NCI-H128 (cell line): ENCODE results near the gene PAQR6.

Experiments
- DNase-seq: peaks from one replicate; lab custom pipeline; 2025; ENCODE audit not compliant: unreplicated experiment; lab: John Stamatoyannopoulos, UW

The PAQR6 gene

DNA sequence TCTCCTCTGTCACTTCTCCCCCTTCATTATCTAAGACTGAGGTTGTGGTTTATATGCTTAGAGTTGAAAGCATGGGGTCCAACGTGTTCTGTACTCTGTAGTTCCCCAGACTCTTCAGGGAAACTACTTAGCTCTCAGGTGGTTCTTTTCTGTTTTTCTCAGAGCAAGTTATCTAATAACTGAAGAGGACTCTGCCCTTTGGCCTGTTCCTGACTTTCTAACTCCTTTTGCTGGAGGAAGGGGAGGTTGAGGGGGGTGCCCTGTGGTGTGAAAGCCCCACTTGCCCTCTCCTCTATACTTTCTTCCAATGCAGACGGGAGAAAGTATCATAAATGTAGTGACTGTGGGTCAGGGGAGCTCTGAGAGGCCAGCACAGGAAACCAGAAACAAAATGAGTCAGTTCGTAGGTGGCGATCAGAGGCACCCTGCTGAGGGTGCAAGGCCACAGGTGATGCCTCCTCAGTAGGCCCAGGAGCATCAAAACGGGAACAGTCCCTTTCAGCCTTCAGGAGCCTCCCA lies 49.0 kb downstream of the PAQR6 start:
- DNase-seq = no peak

DNA sequence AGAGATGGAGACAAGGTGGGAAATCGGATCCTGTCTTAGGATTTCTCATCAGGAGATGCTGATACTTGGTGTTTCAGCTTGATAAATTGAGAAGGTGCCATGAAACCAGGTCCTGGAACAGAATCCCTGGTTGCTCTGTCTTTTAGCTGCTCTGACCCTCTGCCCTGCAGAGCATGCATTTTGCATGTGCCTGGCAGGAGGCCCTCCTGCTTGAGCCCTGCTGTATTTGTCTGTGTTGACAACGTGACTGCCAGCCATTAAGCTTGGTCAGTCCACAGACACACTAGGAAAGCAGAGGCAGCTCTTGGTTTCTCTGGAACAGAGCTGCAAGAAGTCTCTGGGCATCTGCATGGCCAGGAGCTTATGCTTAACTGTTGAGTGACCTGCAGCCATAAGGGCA lies 51.4 kb downstream of the PAQR6 start:
- no peak for DNase-seq

DNA sequence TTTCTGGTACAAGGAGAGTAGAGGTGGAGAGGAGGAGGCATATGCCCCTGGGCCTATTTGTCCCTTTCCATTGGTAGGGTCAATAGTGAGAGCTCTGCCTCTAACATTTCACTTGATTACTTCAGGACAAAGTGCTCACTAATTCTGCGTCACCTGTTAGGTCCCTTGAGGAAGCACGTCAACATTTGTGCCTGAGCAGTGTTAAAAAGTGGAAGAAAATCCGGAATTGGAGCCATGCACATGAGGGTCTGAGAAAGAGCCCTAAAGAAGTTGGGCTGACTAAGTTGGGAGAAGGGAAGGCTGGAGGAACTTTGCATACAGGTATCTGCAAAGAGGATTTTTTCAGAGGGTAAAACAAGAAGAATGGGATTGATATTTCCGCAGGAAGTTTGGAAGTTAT lies 52.0 kb downstream of the PAQR6 start:
- DNase-seq = no peak

DNA sequence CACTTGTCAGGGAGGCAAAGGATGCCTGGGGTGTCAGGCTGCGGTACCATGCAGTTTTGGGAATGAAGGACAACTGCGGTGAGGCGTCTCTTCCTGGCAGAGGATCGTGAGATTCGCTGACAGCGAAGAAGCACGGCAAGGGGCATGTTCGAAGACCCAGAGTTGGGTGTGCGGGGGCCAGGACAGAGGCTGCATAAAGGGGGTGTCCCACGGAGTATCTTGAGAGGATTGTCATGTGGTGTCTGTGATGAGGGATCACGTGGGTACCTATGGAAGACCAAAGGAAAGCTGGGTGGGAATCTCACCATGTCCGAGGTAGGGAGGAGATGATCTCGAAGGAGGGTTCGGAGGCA lies 53.6 kb downstream of the PAQR6 start:
- DNase-seq = no peak

DNA sequence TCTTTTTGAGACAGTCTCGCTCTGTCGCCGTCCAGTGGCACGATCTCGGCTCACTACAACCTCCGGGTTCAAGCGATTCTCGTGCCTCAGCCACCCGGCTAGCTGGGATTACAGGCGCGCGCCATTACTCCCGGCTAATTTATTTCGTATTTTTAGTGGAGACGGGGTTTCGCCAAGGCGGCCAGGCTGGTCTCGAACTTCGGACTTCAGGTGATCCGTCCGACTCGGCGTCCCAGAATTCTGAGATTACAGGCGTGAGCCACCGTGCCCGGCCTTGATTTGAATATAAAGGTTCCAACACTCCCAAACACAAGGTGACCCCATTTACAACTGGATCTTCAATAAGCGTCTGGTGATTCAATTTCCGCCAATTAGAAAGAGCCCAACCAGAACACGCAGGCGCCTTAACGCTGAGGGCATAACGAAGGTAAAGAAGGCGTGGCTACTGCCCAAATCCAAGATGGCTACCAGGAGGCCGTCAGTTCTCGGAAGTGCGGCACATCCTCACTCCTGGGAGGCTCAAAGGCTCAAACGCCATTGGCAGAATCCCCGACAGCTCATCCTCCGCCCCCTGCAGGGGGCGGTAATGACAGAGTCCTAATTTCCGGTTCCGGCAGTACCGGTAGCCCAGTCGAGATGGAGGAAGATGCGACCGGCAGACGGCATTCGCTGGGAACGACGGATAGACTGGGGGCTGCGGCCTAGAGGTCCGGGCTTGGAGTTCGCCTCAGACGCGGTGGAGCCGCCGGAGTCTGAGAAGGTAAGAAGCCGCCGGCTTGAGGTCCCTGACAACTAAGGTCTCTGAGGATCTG lies 54.2 kb downstream of the PAQR6 start, which contains the start of gene SLC25A44:
TSS of gene SLC25A44 (plus strand) at position 617 of the 812 bp plus-strand sequence. CDS start 5,744 bp downstream, outside the sequence.
- peak; percentile 99 for DNase-seq
